HG02943 (cell line): ENCODE results near the gene ASMTL.
"Not testable (repeated sequence)": the region's sequence is repeated elsewhere in the genome, so short reads cannot be mapped to it uniquely, and the experiment has no call there.

Source experiments
- ATAC-seq: cut with Tn5 transposase; IDR thresholded peaks from one replicate; pipeline ENCODE4 v1.9.1; 2021; ENCODE audit warnings: mild to moderate bottlenecking, low read depth, moderate library complexity; ENCODE audit not compliant: unreplicated experiment

ASMTL gene

DNA sequence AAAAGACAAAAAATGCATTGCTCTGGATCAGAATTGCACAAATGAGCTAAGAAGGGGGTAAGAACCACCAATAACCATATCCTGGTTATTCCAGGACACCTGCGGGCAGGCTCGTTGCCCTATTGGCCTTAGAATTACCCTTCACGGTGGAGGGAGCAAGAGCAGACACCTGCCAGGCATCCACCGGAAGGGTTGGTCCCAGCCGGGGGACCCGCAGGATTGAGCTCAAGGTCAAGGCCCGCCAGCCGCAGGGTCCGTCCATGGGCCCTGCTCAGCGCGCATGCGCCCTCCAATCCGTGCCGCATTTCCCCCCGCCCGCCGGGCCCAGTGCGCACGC lies 61.4 kb downstream of the ASMTL start:
- peak; percentile 31 for ATAC-seq

DNA sequence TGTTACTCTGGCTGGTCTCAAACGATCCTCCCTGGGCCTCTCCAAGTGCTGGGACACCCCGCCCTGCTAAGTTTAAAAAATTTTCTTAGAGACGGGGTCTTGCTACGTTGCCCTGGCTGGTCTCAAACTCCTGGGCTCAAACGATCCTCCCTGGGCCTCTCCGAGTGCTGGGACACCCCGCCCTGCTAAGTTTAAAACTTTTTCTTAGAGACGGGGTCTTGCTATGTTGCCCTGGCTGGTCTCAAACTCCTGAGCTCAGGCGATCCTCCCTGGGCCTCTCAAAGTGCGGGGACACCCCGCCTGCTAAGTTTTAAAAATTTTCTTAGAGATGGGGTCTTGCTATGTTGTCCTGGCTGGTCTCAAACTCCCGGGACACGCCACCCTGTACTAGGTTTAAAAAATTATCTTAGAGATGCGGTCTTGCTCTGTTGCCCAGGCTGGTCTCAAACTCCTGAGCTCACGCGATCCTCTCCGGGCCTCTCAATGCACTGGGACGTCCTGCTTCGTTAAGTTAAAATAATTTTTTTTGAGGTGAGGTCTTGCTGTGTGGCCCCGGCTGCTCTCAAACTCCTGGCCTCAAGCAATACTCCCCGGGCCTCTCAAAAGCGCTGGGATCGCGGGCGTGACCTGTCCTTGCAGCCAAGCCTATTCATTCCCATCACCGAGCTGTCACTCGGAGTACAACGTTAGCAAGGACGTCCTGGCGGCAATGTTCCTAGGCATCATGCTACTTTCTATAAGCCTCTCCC lies 61.9 kb downstream of the ASMTL start:
- ATAC-seq, result no peak

- no peak for ATAC-seq
Measured at GRCh38 chrX:1389993-1390285, 62.8 kb downstream of the ASMTL start.

DNA sequence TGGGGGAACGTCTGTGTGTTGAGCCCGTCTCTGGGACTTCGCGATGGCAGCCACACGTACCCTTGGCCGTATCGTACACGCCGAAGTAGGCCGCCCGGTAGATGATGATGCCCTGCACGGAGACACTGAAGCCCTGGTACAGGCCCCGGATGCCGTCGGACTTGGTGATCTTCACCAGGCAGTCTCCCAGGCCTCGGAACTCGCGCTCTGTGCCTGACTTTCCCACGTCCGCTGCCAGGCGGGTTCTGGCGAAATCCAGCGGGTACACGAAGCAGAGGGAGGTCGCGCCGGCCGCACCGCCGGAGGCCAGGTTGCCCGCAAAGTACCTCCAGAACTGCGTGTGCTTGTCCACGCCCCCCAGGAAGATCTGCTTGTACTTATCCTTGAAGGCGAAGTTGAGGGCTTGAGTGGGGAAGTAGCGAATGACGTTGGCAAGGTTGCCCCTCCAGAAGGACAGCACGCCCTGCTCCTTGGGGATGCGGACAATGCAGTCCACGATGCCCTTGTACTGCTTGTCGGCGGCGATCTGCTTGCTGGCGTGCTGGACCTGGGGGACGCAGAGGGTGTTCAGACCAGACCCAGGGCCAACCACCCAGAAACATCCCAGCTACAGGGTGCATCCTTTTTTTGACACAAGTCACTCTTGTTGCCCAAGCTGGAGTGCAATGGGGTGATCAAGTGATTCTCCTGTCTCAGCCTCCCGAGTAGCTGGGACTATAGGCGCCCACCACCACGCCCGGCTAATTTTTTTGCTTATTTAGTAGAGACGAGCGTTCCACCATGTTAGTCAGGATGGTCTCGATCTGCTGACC lies 63.3 kb downstream of the ASMTL start:
- no peak for ATAC-seq

GRCh38 chrX:1388651-1389050 lies 64.1 kb downstream of the ASMTL start:
- ATAC-seq, result no peak

DNA sequence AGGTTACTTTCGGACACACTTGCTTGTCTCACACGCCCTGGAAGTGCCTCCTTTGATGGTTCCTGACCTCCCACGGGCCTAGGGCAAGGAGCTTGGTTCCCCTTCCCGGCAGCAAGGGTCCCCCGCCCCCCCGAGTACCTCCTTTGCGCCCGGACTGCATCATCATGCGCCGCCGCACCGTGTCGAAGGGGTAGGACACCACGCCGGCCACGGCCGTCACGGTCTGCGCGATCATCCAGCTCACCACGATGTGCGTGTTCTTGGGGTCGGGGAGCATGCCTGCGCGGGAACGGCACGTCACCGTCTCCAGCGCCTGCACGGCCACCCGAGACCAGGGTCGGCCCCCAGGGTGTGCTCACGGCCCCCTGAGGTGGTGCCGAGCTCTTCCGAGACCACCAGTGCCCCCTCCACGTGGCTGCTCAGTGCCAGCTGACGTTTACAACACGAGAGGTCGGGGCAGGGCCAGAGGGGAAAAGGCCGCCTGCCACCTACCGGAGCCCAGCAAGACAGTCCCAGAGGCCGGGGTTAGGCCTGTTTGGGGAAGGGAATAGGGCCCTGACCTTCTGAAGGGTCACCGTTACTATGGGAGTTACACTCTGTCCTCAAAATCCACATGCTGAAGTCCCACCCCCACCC lies 65.5 kb downstream of the ASMTL start:
- ATAC-seq, result no peak

GRCh38 chrX:1386338-1387127 lies 66.2 kb downstream of the ASMTL start:
- no peak for ATAC-seq

DNA sequence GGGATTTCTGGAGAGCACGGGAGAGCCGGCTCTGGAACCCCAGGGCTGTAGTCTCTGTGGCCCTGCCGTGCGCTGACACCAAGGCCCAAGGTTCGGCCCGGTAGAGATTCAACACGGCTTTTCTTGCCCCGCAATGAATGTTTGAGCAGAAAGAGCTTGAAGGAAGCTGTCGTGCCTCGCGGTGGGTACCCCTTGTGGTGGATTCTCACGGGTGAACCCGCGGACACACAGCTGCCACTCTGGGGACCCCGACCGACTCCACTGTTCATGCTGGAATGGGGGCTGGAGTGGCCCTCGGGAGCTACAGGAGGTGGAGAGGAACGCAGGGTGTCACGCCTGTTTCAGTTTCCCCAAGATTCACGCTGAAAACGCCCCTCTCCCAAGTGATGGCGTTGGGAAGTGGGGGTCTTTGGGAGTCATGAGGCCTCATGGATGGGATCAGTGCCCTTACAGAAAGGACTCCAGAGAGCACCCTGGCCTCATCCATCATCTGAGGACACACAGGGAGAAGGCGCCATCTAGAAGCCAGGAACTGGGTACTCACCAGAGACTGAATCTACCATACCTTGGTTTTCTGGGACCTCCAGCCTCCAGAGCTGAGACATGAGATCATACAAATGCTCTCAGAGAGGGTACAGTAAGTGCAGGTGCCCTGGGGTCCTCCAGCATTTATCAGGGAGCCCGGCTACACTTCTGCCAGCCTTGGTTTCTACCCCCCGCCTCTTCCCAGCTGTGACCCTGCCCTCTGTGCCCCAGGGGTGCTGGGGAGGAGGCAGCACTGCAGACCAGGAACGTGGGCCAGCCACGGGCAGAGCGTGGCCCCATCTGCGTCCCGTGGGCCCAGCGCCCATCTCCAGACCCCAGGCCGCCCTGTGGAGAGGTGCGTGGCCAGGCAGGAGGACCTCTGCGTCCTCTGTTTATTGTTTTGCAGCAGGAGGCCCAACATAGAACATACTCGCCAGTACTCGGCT lies 67.2 kb downstream of the ASMTL start:
- ATAC-seq, result no peak

GRCh38 chrX:1384658-1385252 lies 68.0 kb downstream of the ASMTL start:
- no peak for ATAC-seq

GRCh38 chrX:1380672-1381233 lies 72.0 kb downstream of the ASMTL start:
- no peak for ATAC-seq

- ATAC-seq, result no peak
Measured at GRCh38 chrX:1378306-1378759, 74.4 kb downstream of the ASMTL start.

- no peak for ATAC-seq
Measured at GRCh38 chrX:1368385-1368698, 84.4 kb downstream of the ASMTL start.

DNA sequence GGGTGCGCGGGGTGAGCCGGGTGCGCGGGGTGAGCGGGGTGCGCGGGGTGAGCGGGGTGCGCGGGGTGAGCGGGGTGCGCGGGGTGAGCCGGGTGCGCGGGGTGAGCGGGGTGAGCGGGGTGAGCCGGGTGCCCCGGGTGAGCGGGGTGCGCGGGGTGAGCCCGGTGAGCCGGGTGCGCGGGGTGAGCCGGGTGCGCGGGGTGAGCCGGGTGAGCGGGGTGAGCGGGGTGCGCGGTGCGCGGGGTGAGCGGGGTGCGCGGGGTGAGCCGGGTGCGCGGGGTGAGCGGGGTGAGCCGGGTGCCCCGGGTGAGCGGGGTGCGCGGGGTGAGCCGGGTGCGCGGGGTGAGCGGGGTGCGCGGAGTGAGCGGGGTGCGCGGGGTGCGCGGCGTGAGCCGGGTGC lies 86.3 kb downstream of the ASMTL start:
- ATAC-seq, result not testable (repeated sequence)

- no peak for ATAC-seq
Measured at GRCh38 chrX:1361910-1362309, 90.8 kb downstream of the ASMTL start.

DNA sequence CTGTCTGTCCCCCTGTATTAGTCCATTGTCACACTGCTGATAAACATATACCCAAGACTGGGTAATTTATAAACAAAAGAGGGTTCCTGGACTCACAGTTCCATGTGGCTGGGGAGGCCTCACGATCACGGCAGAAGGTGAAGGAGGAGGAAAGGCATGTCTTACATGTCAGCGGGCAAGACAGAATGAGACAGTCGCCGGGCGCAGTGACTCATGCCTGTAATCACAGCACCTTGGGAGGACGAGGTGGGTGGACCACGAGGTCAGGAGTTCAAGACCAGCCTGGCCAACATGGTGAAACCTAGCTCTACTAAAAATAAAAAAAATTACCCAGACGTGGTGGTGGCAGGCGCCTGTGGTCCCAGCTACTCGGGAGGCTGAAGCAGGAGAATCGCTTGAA lies 91.4 kb downstream of the ASMTL start:
- no peak for ATAC-seq

- no peak for ATAC-seq
Measured at GRCh38 chrX:1360171-1360570, 92.5 kb downstream of the ASMTL start.

DNA sequence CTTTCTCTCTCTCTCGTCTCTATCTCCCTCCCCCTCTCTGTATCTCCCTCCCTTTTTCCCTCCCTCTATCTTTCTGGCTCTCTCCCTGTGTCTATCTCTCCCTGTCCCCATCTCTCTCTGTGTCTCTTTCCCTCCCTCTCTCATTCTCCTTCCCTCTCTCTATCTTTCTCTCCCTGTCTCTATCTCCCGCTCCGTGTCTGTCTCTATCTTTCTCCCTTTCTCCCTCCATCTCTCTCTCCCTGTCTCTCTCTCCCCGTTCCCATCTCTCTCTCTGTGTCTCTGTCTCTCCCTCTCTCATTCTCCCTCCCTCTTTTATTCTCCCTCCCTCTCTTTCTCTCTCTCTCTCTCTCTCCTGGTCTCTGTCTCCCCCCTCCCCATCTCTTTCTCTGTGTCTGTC lies 93.2 kb downstream of the ASMTL start:
- no peak for ATAC-seq

DNA sequence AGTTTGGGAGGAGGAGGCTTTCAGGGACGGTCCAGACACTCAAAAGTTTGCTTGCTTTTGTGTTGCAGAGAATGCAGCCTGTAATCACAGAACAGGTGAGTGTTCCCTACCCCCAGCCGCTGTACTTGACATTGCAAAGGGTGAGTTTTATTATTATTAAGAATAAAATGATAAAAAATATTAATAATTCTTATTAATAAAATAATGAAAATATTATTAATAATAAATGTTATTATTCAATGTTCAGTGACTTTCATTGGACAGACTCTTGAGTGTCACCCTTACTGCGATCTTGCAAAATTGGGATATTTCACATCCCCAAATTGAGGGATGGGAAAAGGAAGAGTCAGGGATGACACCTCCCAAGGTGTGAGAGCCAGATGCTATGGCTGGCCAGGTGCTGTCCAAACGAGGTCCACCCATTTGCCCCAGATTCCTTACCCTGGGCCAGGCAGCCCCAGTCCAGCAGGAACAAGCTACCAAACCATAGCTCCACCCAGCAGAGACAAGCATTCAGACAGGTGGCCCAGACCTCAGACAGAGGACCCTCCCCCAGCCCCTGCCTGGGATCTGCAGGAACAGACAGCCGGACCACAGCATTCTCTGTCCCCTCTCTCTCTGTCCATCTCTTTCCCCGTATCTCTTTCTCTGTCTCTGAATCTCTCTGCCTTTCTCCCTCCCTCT lies 93.8 kb downstream of the ASMTL start:
- no peak for ATAC-seq

DNA sequence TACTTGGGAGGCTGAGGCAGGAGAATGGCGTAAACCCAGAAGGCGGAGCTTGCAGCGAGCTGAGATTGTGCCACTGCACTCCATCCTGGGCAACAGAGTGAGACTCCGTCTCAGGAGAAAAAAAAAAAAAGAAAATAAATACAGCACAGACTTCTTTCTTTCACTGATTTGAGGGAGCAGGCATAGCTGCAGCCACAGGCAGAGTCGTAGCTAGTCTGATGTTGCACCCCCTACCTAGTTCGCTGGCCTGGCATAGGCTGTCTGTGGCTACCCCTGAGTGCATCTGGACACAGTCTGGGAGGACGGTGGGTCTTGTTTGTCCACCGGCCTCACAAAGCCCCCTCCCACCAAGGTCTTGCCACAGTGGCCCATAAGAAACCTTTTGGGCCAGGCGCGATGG lies 94.7 kb downstream of the ASMTL start:
- ATAC-seq, result no peak
